T-cell (primary cell): ENCODE data around the gene ELN. TPM values are rescaled to one million over a fixed set of nuclear protein-coding genes. Genes with fewer than 3 reads are reported as not detected.

Experiments used
- ATAC-seq, 4 experiments: fragments of 200-7000 bp in 3 of 4; fragments of 150-1000 bp in 1 of 4; cut with Tn5 transposase; replicated peaks in 1 of 4; 1 replicate in 3 of 4; 2 replicates in 1 of 4; pipeline ENCODE4 v1.10.0; 2021; ENCODE audit warnings: moderate library complexity in 3 of 4, mild to moderate bottlenecking in 2 of 4, moderate number of reproducible peaks in 1 of 4
- CTCF ChIA-PET, 2 donors: fragments of 300-600 bp; sonication (Branson Sonifier 250); formaldehyde crosslinking; loops; one replicate each; lab custom pipeline; 2022; ENCODE audit warnings: antibody characterized with exemption in 2 of 2; lab: Charles Lee
- POLR2A ChIA-PET, 2 donors: fragments of 300-600 bp; sonication (Branson Sonifier 250); formaldehyde crosslinking; loops; one replicate each; lab custom pipeline; 2022; ENCODE audit warnings: antibody characterized with exemption in 2 of 2; lab: Charles Lee
- DNase-seq, 35 experiments: peaks; one replicate each; pipeline versions ENCODE4 v3.0.0 to v3.0.0-alpha.2; 2013 to 2023
- H3K27ac ChIP-seq: one replicate; pipeline ENCODE4 v1.5.1; 2013; ENCODE audit warnings: low read length
- H3K27me3 ChIP-seq, 2 experiments: replicated peaks in 1 of 2; 1 replicate in 1 of 2; 2 replicates in 1 of 2; pipeline versions ENCODE4 v1.6.1 to v1.7.0; 2013; ENCODE audit warnings: low read length in 1 of 2, mixed read lengths in 1 of 2; ENCODE audit not compliant: control insufficient read depth in 2 of 2, insufficient read depth in 2 of 2; ENCODE audit errors: extremely low read depth in 1 of 2
- H3K36me3 ChIP-seq, 2 donors: 1 replicate in 1 of 2; 2 replicates in 1 of 2; pipeline versions ENCODE4 v1.6.1 to v1.7.0; 2013; ENCODE audit warnings: low read length in 1 of 2; ENCODE audit not compliant: control insufficient read depth in 2 of 2, insufficient read depth in 1 of 2; ENCODE audit errors: extremely low read depth in 1 of 2
- H3K4me1 ChIP-seq, 2 experiments: 1 replicate in 1 of 2; 2 replicates in 1 of 2; pipeline versions ENCODE4 v1.6.1 to v1.7.0; 2013; ENCODE audit warnings: low read length in 2 of 2, mixed read lengths in 1 of 2; ENCODE audit not compliant: insufficient read depth in 2 of 2, control insufficient read depth in 1 of 2; ENCODE audit errors: extremely low read depth in 1 of 2
- H3K4me3 ChIP-seq, 2 donors: 1 replicate in 1 of 2; 2 replicates in 1 of 2; pipeline versions ENCODE4 v1.5.1 to v1.7.0; 2013; ENCODE audit warnings: mild to moderate bottlenecking in 2 of 2, low read length in 1 of 2, moderate library complexity in 1 of 2; ENCODE audit not compliant: control insufficient read depth in 1 of 2; ENCODE audit errors: extremely low read depth in 1 of 2
- H3K9me3 ChIP-seq: 2 replicates; pipeline ENCODE4 v1.7.0; 2013
- H3K27ac Mint-ChIP-seq, 2 donors: one replicate each; pipeline ENCODE4 v1.8.0; 2020 to 2021; ENCODE audit warnings: mild to moderate bottlenecking in 2 of 2, mixed read lengths in 2 of 2
- H3K27me3 Mint-ChIP-seq, 2 donors: one replicate each; pipeline ENCODE4 v1.8.0; 2021 to 2022; ENCODE audit warnings: mixed read lengths in 2 of 2
- H3K36me3 Mint-ChIP-seq: one replicate; pipeline ENCODE4 v1.8.0; 2021; ENCODE audit warnings: mixed read lengths
- H3K4me1 Mint-ChIP-seq, 3 donors: one replicate each; pipeline ENCODE4 v1.8.0; 2020 to 2022; ENCODE audit warnings: mixed read lengths in 3 of 3, mild to moderate bottlenecking in 1 of 3
- H3K4me3 Mint-ChIP-seq, 3 donors: one replicate each; pipeline ENCODE4 v1.8.0; 2020 to 2022; ENCODE audit warnings: mild to moderate bottlenecking in 3 of 3, mixed read lengths in 3 of 3, moderate library complexity in 3 of 3
- H3K9me3 Mint-ChIP-seq, 3 donors: one replicate each; pipeline ENCODE4 v1.8.0; 2020 to 2022; ENCODE audit warnings: mixed read lengths in 3 of 3
- WGBS: methylation state at CpG from one replicate; pipeline ENCODE4 v1.1.5; 2013; ENCODE audit warnings: missing lambda C conversion rate; ENCODE audit not compliant: insufficient coverage; 5-methylcytosine and 5-hydroxymethylcytosine counted together
- total RNA-seq, 35 experiments: library from RNA in 6 of 35; stranded (reverse) in 6 of 35; fragments of 120-200 nt in 1 of 35; gene quantifications; one replicate each; pipeline versions ENCODE4 v1.2.1 to v1.2.4 and lab custom pipeline; 2013 to 2026

The ELN gene
- total RNA-seq, 5 donors from 2014 or later (not counting 1 experiment from before 2014, with no cell fraction given), result 0.22 to 0.56 (median 0.44) TPM; not detected in 2

GRCh38 chr7:74078461-74078860 lies 50.5 kb downstream of the ELN start:
- ChIA-PET CTCF (no interaction called here), POLR2A (no interaction called here)
- H3K4me1 ChIP-seq, result peaks cover 5 to 6% of the 10 kb centered on the region in 2 experiments
- no peaks in the 10 kb centered on the region for H3K9me3 Mint-ChIP-seq
- WGBS, result 95% methylated on average over 2 of the region's 2 CpGs
- H3K27ac ChIP-seq, result no peak overlapping the region
- ATAC-seq (no peak), DNase-seq (no peak)
- H3K36me3 ChIP-seq, result no peaks in the 10 kb centered on the region
- no peak overlapping the region for H3K27ac Mint-ChIP-seq
- no peak overlapping the region for H3K4me3 ChIP-seq
- no peaks in the 10 kb centered on the region for H3K9me3 ChIP-seq
- peaks cover 0 to 2% (median 2%) of the 10 kb centered on the region in 3 donors for H3K4me1 Mint-ChIP-seq
- H3K27me3 ChIP-seq, result no peaks in the 10 kb centered on the region
- no peak overlapping the region for H3K4me3 Mint-ChIP-seq
- no peaks in the 10 kb centered on the region for H3K27me3 Mint-ChIP-seq
- H3K36me3 Mint-ChIP-seq, result no peaks in the 10 kb centered on the region

GRCh38 chr7:74082770-74083116 lies 54.8 kb downstream of the ELN start:
- no peaks in the 10 kb centered on the region for H3K27me3 Mint-ChIP-seq
- H3K4me1 Mint-ChIP-seq, result peaks cover 10 to 12% (median 11%) of the 10 kb centered on the region in 3 donors
- no peak overlapping the region for H3K27ac ChIP-seq
- peak overlapping the region; percentile 34 to 82 (median 57) for H3K4me3 Mint-ChIP-seq
- H3K4me3 ChIP-seq, result no peak overlapping the region
- peaks cover 6 to 18% of the 10 kb centered on the region in 2 experiments for H3K4me1 ChIP-seq
- H3K9me3 ChIP-seq, result no peaks in the 10 kb centered on the region
- ChIA-PET CTCF (interaction anchor here in 1 of 2 donors (0.8 kb wide), 1 partner anchor 12 kb away, joined by 4 read pairs; no protein-coding TSS in a partner anchor), POLR2A (interaction anchor here (0.6 kb wide), 2 partner anchors 96 to 566 kb away, joined by 3 to 4 read pairs; no protein-coding TSS in a partner anchor)
- no peaks in the 10 kb centered on the region for H3K9me3 Mint-ChIP-seq
- 90% methylated on average over 3 of the region's 9 CpGs for WGBS
- no peaks in the 10 kb centered on the region for H3K27me3 ChIP-seq
- DNase-seq (no peak), ATAC-seq (no peak)
- H3K36me3 Mint-ChIP-seq, result peaks cover 4% of the 10 kb centered on the region
- H3K27ac Mint-ChIP-seq, result peak overlapping the region in 1 of 2 donors; percentile 59
- peaks cover 0 to 2% of the 10 kb centered on the region in 2 donors for H3K36me3 ChIP-seq

- Histone ChIP-seq H3K9me3 (no peaks in the 10 kb centered on the region), H3K36me3 (peaks cover 0 to 2% of the 10 kb centered on the region in 2 donors), H3K4me1 (peaks cover 6 to 18% of the 10 kb centered on the region in 2 experiments), H3K27me3 (no peaks in the 10 kb centered on the region), H3K27ac (no peak within 1 kb of the TSS), H3K4me3 (peak within 1 kb of the TSS; percentile 70 to 72)
- ATAC-seq (peak; percentile 89 to 97 (median 92)), DNase-seq (peak; percentile 59 to 91 (median 77))
- peak within 1 kb of the TSS; percentile 59 to 64 for H3K27ac Mint-ChIP-seq
- H3K9me3 Mint-ChIP-seq, result no peaks in the 10 kb centered on the region
- ChIA-PET POLR2A (interaction anchor here (0.6 to 1.2 kb wide), 4 partner anchors 95 to 566 kb away, joined by 3 to 4 read pairs (median 3); no protein-coding TSS in a partner anchor), CTCF (interaction anchor here in 1 of 2 donors (0.5 to 1.4 kb wide), 3 partner anchors 11 to 416 kb away, joined by 3 to 4 read pairs (median 3); partner anchors contain the start of gene VPS37D)
- H3K36me3 Mint-ChIP-seq, result peaks cover 4% of the 10 kb centered on the region
- 18% methylated on average over 55 of the region's 71 CpGs for WGBS
- H3K4me1 Mint-ChIP-seq, result peaks cover 11 to 14% (median 12%) of the 10 kb centered on the region in 3 donors
- peak within 1 kb of the TSS; percentile 79 to 83 (median 82) for H3K4me3 Mint-ChIP-seq
- H3K27me3 Mint-ChIP-seq, result no peaks in the 10 kb centered on the region
Observed at GRCh38 chr7:74083117-74083876, 55.3 kb downstream of the ELN start, which contains the start of gene LIMK1. TSS of gene LIMK1 (plus strand) at chr7:74083804. CDS start at chr7:74083991, 187 bp downstream.

GRCh38 chr7:74083928-74084721 lies 56.2 kb downstream of the ELN start:
- Histone ChIP-seq H3K36me3 (peaks cover 0 to 2% of the 10 kb centered on the region in 2 donors), H3K9me3 (no peaks in the 10 kb centered on the region), H3K27ac (no peak overlapping the region), H3K27me3 (no peaks in the 10 kb centered on the region), H3K4me1 (peaks cover 6 to 18% of the 10 kb centered on the region in 2 experiments), H3K4me3 (peak overlapping the region; percentile 70 to 72)
- ATAC-seq (peak; percentile 71 to 76 (median 75)), DNase-seq (peak in 6 of 35 experiments; percentile 19 to 59 (median 43))
- Mint-ChIP-seq H3K9me3 (no peaks in the 10 kb centered on the region), H3K27ac (peak overlapping the region in 1 of 2 donors; percentile 64), H3K4me1 (peaks cover 11 to 15% (median 12%) of the 10 kb centered on the region in 3 donors), H3K4me3 (peak overlapping the region; percentile 79 to 83 (median 82)), H3K36me3 (peaks cover 4% of the 10 kb centered on the region), H3K27me3 (no peaks in the 10 kb centered on the region)
- ChIA-PET CTCF (interaction anchor here in 1 of 2 donors (1.4 kb wide), 1 partner anchor 10 kb away, joined by 3 read pairs; no protein-coding TSS in a partner anchor), POLR2A (interaction anchor here (0.7 to 1.2 kb wide), 2 partner anchors 109 to 180 kb away, joined by 3 read pairs; no protein-coding TSS in a partner anchor)
- WGBS, result 1% methylated on average over 43 of the region's 61 CpGs

GRCh38 chr7:74084722-74085578 lies 57.0 kb downstream of the ELN start:
- ChIA-PET POLR2A (no interaction called here), CTCF (no interaction called here)
- peak overlapping the region in 1 of 2 donors; percentile 64 for H3K27ac Mint-ChIP-seq
- H3K36me3 Mint-ChIP-seq, result peaks cover 4% of the 10 kb centered on the region
- H3K4me3 Mint-ChIP-seq, result peak overlapping the region; percentile 79 to 83 (median 82)
- Histone ChIP-seq H3K9me3 (no peaks in the 10 kb centered on the region), H3K27me3 (no peaks in the 10 kb centered on the region), H3K36me3 (peaks cover 0 to 2% of the 10 kb centered on the region in 2 donors), H3K27ac (no peak overlapping the region), H3K4me1 (peaks cover 6 to 18% of the 10 kb centered on the region in 2 experiments), H3K4me3 (peak overlapping the region; percentile 70 to 72)
- no peaks in the 10 kb centered on the region for H3K9me3 Mint-ChIP-seq
- H3K27me3 Mint-ChIP-seq, result no peaks in the 10 kb centered on the region
- whole genome bisulfite sequencing, result 87% methylated on average over 5 of the region's 6 CpGs
- peaks cover 11 to 20% (median 12%) of the 10 kb centered on the region in 3 donors for H3K4me1 Mint-ChIP-seq
- no peak for ATAC-seq
- DNase-seq, result no peak
